Skin epidermis (tissue), 12 donors: Measurements from ENCODE around the gene CLDN5.

Source experiments
- H3K27ac ChIP-seq, 21 experiments: fragments of 200-600 bp; sonication (generic) in 11 of 21; one replicate each; pipeline ENCODE4 v1.5.0; 2020; ENCODE audit warnings: mild to moderate bottlenecking in 3 of 21, inconsistent platforms in 2 of 21, moderate library complexity in 2 of 21
- H3K4me3 ChIP-seq, 7 experiments: fragments of 200-600 bp; sonication (generic) in 2 of 7; one replicate each; pipeline ENCODE4 v1.5.0; 2020; ENCODE audit warnings: inconsistent platforms in 2 of 7, mild to moderate bottlenecking in 2 of 7, moderate library complexity in 1 of 7

The CLDN5 gene, protein sequence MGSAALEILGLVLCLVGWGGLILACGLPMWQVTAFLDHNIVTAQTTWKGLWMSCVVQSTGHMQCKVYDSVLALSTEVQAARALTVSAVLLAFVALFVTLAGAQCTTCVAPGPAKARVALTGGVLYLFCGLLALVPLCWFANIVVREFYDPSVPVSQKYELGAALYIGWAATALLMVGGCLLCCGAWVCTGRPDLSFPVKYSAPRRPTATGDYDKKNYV

DNA sequence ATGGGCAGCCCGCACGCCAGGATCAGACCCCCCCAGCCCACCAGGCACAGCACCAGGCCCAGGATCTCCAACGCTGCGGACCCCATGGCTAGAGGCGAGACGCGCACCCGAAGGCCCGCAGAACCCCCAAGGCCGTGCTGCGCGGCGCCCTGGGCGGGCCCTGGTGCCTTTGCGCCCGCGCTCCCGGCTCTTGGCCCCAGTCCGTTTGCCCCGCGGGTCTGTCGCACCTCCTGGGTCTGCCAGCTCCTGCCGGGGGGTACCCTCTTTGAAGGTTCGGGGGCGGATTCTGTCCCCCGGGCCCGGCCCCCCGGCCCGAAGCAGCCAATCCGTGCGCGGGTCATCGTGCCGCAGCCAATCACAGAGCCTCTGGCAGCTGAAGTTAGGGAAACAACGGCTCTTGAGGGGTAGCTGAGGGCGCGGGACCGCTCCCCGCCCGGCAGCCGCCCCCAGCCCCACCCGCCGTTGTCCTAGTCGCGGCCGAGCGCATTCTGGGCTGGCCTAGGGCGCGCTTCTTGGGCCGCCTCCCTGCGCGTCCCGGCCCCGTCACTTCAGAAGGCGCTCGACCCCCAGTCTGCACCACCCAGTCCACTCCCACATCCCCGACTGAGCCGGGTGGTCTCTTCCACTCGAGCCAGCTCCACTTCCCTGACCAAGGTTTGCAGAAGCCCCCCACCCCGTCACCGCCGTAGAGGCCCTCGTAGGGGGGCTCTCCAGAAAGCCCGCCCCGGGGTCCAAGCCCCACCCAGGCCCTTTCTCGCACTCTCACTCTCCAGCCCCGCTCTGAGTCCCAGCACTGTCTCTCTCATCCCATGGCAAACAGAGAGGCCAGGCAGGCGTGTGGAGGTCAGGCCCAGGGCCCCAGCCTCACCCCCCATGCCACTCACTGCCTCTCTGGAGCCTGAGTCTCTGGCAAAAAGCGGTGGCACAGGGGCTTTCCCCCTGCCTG is at the start of gene CLDN5:
CLDN5 (minus strand) TSS at position 241 of the 946 bp plus-strand sequence; CDS start at position 86, 155 bp downstream.
- H3K27ac ChIP-seq: peak within 1 kb of the TSS in 17 of 21 experiments; percentile 7 to 86 (median 55)
- H3K4me3 ChIP-seq: peak within 1 kb of the TSS; percentile 19 to 37 (median 28)

DNA sequence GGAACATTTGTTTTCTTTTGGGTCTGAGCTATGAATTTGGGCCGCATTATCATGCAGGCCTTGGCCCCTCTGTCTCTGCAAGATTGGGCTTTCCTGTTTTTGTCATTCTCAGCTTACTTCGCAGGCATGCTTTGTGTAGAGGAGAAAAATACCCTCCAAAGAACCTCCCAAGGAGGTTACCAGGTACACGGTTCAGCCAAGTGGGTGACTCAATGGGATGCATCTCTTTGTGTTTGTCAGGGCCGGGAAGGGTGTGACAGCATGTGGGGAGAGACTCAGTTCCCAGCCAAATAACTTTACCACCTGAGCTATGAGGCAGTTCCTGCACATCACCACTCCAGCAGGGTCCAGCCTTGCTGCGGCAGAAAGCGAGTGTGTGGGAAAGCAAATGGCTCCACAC is 47.8 kb upstream of the CLDN5 start:
- no peak overlapping the region for H3K4me3 ChIP-seq
- H3K27ac ChIP-seq: peak overlapping the region in 1 of 21 experiments; percentile 31

DNA sequence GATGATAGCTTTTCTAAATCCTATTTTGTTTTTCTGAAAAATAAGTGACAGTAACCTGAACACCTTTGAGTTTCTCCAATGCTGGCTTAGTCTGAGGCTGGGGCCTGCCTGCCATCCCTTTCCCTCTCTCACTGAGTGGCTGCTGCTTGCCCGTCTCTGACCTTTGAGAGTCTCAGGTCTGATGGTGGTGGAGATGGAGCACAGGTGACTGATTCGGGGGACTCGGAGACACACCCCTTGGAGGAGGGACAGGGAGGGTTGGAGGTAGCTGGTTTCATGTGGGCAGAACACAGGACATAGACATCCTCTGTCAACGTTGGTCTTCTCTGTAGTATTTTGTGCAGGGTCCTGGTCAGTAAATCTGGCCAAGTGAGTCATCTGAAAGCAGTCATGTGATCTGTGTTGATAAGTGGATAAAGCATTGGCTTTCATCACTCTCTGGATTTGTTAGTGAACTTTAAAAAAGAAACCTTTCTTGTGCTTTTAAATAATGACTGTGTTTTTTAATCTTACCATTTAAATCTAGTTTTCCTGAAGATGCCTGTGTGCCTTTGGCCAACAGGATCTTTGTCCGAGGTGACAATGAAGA is 47.1 kb upstream of the CLDN5 start:
- Histone ChIP-seq H3K4me3 (no peak overlapping the region), H3K27ac (peak overlapping the region in 1 of 21 experiments; percentile 31)

DNA sequence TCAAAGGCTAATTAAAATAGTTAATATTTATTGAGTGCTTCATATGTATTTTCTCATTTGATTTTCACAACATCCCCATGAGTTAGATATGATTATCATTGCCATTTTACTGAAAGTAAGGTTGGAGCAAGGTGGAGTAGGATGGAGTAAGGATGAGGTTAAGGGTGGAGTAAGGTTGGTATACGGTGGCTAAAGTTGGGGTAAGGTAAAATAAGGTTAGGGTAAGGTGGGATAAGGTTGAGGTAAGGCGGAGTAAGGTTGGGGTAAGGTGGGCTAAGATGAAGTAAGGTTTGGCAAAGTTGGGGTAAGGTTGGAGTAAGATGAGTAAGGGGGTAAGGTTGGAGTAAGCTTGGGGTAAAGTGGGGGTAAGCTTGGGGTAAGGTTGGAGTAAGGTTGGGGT is 45.8 kb upstream of the CLDN5 start:
- no peak overlapping the region for H3K27ac ChIP-seq
- H3K4me3 ChIP-seq: no peak overlapping the region

DNA sequence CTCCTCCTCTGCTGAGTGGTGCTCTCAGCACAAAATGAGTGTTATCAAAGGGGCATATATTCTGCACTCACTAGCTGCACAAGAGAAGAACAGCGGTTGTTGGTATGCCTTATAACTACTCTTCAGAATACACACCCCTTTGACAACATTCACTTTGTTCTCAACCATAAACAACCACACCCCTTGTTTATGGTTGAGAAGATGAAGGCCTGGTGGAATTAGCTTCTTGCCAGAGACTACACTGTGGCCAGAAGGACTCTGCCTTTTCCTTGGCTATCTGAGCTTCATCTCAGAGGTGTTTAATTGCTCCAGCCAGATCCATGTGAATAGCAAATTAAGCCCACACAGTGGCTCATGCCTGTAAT is 45.0 kb upstream of the CLDN5 start:
- H3K27ac ChIP-seq: no peak overlapping the region
- no peak overlapping the region for H3K4me3 ChIP-seq

DNA sequence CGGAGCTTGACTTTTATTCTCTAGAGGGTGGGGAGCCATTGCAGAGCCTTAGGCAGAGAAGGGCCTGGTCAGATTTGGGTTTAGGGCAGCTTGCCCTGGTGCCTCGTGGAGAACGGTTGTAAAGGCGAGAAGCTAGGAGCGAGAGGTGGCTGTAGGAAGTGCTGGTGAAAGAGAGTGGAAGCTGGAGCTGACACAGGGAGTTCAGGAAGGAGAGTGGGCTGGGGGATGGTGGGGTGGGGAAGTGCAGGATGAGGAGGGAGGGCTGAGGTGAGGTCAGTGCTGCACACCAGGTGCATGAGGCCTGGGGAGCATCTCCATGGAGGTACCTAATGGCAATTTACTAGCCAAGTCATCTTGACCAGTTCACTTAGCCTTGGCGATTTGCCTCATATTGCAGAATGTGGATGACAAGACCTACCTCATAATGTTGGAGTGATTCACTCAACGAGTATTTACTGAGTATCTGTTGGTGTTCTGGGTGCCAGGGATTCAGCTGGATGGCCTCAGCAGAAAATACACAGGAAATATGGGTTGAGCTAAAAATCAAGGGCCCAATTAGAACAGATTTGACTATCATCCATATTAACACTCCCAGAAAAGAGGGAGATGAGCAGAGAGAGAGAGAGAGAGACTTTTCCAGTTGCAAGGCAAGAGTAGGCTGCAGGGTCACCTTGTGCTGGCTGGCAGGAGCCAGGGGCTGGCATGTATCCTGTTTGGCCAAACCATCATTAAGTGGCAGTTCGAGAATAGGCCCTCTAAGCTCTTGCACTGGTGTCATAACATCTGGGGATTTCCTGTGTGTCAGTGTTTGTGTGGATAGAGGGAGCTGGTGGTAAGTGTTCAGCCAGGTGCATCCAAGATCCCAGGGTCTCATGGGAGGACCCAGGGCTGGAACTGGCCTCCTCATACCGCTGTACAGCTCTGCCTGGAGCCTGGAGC is 44.4 kb upstream of the CLDN5 start:
- Histone ChIP-seq H3K4me3 (no peak overlapping the region), H3K27ac (no peak overlapping the region)

DNA sequence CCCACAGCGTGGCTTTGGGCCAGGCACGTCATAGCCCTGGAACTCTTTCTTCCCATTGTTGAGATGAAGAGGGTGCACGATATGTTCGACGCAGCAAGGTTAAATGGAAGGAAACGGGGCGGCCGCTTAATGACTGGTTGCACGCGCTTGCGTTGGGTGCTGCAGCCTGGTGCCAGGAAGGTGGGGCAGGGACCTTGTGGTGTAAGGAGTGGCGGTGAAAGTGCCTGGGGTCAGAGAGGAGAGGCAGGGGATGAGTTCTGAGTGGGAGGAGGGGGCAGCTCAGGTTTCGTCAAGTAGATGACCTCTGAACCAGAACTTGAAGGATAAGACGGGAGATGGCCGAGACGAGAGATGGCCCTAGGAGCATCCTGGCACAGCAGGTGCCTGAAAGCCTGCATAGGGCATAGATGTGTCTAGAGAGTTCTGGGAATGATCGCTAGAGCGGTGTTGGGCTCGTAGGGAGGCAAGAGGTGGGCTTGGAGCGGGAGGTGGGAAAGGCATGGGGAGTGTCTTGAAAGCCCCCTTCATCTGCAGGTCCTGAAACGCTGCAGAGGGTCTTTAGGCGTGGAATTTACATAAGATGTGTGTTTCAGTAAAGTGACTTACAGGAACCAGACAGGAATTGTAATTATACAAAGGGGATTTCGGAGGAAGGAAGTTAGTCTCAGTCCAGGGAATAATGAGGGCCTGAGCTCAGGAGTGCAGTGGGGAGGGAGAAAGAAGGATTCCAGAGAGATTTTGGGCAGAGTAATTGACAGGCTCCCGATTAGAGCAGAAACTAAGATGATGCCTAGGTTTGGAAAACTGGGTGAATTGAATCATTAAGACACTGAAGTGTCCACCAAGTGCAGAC is 43.2 kb upstream of the CLDN5 start:
- H3K27ac ChIP-seq: peak overlapping the region in 1 of 21 experiments; percentile 65
- no peak overlapping the region for H3K4me3 ChIP-seq

DNA sequence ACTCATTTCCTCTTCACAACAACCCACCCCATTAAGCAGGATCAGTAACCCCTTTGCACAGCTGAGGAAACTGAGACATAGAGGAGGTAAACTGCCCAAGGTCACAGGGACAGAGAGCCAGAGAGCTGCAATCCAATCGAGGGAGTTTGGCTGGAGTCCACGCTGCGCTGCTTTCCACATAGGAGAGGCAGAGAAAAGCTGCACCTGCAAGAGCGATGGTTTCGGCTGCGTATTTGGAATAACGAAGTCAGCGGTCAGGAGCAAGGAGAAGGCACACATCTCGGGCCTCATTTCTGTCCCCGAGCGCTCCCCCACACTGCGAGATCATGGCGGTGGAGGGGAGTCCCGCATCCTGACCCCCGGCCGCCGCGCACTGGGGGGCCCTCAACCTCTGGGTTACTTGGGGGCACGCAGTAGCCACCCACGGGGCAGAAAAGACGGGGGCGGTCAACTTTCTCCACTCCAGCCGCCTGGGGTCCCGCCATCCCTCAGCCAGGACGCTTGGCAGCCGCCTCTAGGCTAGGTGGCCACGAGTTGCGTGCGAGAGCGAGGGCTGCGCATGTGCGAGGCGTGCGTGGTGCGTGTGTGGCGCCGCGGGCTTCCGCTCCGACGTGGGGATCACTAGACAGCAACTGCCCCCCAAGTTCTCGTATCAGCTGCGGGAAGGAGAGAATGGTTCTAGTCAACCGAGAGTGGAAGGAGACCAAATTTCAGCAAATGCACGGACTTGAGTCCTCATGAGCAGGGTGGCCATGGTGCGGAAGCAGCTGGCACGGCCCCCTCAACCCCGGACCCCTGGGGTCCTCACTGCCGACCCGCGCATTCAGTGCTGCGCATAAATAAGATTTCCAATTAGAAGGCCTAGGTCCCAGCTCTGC is 42.3 kb upstream of the CLDN5 start:
- Histone ChIP-seq H3K27ac (peak overlapping the region in 4 of 21 experiments; percentile 39 to 74 (median 62)), H3K4me3 (no peak overlapping the region)

DNA sequence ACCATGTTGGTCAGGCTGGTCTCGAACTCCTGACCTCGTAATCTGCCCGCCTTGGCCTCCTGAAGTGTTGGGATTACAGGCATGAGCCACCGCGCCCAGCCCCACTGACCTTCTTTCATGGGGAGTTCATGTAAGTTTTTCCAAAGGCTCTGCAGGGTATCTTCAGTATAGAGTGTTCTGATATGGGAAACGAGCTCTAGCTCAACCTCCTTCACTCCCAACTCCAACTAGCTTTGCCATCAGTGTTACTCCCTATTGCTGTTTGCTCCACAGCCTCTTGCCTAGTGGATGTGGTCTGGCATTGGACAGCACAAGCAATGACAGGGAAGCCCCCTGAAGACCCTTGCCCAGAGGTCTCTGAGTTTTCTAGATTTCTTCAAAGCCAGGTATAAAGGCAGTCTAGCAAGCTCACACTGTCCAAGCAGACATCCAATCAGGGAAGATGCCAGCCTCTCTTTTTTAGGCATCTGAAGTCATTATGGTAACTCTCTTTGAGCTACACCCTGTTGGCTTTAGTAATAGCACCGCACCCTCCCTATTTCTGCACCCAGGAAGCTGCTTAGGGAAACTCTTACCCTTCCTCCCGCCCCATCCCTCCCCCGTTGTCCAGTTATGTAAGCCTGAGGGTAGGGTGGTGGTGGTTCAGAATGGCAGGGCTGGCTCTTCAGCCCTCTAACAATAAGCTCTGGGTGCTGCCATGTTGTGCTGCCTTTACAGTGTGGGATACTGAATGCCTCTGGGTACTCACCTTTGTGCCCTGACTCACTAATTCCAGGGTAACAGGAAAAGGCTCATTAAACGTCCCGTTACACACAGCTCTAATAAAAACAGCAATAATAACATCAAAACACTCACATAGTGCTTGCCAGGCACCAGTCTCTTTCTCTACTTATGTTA is 41.4 kb upstream of the CLDN5 start:
- H3K4me3 ChIP-seq: no peak overlapping the region
- no peak overlapping the region for H3K27ac ChIP-seq

DNA sequence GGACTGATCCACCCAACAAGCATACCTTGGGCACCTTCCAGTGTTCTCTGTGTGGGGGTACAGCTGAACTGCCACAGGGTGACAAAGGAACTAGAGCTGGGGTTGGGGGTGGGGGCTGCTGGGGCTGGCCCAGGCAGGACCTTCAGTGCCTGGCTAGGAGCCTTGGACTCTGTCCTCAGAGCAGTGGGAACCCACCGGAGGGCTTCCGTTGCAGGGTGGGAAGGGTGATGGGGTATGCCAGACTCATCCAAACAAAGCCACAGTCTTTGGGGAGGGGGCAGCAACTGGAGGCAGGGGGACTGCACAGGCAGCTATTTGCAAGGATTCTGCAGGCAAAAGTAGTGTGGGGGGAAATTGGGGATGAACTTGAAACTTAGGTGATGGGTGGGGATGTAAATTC is 35.7 kb upstream of the CLDN5 start:
- Histone ChIP-seq H3K27ac (no peak overlapping the region), H3K4me3 (no peak overlapping the region)

DNA sequence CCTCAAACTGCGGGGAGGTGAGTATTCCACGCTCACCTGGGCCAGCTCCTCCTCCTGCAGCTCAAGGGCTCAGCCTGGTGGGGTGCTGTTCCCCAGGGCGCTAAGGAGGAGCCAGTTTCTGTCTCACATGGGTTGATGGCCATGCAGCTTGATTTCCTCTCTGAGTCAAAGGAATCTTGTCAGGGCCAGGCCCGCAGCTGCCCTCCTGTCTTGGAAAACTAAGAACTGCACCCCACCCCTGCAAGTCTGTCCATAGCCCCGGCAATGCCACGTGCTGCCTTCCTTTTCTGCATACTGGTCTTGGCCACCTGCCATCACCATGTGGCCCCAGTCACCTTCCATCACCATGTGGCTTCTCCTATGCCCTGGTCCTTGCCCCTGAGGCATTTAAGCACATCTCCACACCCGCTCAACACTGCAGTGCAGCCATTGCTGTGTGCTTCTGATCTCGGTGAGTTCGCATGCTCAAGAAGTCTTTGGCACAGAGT is 35.2 kb upstream of the CLDN5 start:
- no peak overlapping the region for H3K4me3 ChIP-seq
- H3K27ac ChIP-seq: no peak overlapping the region

DNA sequence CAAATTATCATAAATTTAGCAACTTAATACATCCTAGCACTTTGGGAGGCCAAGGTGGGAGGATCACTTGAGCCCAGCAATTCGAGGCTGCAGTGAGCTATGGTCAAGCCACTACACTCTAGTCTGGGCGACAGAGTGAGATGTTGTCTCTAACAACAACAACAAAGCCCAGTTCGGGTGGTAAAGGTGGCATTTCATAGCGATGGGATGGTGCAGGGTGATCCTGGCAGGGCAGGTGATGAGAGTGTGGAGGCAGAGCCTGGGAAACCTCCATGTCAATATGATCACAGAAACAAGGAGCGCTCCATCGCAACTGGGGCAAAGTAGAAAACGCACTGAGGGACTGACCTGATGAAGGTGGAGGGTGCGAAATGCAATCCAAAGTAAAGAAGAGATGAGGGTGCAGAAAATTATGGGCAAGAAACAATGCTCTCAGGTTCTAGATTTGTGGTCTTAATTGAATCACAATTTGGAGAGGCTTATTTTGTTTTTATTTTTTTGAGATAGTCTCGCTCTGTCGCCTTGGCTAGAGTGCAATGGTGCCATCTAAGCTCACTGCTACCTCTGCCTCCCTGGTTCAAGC is 32.8 kb upstream of the CLDN5 start:
- Histone ChIP-seq H3K4me3 (no peak overlapping the region), H3K27ac (no peak overlapping the region)

DNA sequence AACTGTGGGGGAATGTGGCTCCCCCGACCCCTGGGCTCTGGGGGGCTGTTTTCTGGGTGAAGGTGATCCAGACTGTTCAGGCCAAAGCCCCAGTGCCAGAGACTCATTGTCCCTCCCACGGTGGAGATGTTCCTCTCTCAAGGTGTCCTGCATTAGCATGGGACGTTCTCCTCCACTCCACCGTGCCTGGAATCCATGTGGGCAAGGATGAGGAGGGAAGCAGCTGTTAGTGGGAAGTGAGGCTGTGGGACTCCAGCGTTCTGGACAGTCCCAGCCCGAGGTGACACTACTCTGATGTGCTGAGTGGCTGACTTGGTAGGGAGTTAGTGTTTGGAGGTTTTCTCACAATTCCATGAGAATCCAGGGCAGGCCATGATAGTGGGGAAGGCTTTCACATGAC is 31.4 kb upstream of the CLDN5 start:
- Histone ChIP-seq H3K27ac (no peak overlapping the region), H3K4me3 (no peak overlapping the region)

DNA sequence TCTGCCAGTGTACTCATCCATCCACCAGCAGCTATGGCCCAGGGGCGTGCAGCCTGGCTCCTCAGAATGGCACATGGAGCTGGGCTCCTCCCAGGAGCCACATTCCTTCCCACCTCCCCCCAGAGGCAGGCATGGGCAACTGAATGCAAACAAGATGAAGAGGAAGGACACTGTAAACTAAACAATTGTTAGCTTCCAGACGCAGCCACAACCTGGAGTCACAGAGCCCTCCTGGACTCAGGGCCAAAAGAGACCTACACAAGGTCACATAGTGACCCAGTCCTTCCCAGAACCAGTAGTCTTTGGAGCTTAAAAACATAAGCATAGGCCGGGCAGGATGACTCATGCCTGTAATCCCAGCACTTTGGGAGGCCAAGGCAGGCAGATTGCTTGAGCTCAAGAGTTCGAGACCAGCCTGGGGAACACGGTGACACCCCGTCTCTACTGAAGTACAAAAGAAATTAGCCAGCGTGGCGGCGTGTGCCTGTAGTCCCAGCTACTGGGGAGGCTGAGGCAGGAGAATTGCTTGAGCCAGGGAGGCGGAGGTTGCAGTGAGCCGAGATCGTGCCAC is 30.7 kb upstream of the CLDN5 start:
- Histone ChIP-seq H3K27ac (no peak overlapping the region), H3K4me3 (no peak overlapping the region)

DNA sequence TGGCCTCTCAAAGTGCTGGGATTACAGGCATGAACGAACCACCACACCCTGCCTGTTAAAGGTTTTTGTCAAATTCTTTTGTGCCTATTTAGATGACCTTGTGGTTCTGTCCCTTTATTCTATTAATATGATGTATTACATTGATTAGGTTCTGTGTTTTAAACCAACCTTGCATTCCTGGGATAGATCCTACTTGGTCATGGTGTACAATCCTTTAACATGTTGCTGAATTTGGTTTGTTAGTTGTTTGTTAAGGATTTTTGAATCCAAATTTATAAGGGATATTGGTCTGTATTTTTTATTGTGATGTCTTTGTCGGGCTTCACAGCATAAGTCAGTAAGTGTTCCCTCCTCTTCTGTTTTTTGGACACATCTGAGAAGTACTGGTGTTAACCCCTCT is 29.0 kb upstream of the CLDN5 start:
- Histone ChIP-seq H3K4me3 (no peak overlapping the region), H3K27ac (no peak overlapping the region)

DNA sequence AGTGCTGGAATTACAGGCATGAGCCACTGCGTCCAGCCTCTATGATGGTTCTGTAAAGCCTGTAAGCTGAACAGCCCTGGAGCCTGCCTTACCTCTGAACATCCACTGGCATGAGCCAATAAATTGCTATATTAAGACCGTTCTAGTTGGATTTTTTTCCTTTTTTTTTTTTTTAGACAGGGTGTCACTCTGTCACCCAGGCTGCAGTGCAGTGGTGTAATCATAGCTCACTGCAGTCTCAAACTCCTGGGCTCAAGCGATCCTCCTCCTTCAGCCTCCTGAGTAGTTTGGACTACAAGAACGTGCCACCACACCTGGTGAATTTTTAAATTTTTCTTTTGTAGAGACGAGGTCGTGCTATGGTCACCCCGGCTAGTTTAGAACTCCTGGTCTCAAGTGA is 26.2 kb upstream of the CLDN5 start:
- H3K4me3 ChIP-seq: no peak overlapping the region
- H3K27ac ChIP-seq: no peak overlapping the region
